ENCODE data around the gene LYZL6.

DNA sequence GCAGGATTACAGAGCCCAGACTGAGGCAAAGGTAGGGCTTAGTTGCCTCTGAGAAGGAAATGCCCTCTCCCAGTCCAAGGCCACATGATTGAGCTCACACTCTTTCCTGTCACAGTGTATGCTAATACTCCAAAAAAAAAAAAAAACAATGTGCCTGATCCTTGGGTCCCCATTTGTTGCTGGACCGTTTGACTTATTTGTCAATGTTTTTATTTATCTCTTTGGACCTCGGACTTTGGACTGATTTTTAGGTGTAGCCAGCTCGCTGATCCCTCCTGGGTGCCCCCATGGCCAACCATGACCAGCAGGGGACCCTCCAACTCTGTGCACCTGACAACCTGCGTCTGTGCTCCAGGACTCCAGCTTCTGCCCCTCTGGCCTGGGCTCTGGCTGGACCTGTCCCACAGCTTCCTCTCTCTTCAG is 38.4 kb upstream of the LYZL6 start:
- TF ChIP-seq CTCF (IDR thresholded peaks at IDR 0.05 in 2 of 3, conservative IDR thresholded peaks at IDR 0.05 in 1 of 3; ENCODE audit: borderline replicate concordance in 1 of 3, insufficient read depth in 1 of 3, low read depth in 2 of 3, low read length in 2 of 3): peak; percentile 6 to 21 (median 14); a peak in 2 of 6 replicates
- no peak for TF ChIP-seq EZH2 (IDR thresholded peaks at IDR 0.05)
- no peak for TF ChIP-seq POLR2A (IDR thresholded peaks at IDR 0.05; ENCODE audit: borderline replicate concordance, extremely low read depth, insufficient read depth, insufficient read length)
- TF ChIP-seq, protein P1, sequence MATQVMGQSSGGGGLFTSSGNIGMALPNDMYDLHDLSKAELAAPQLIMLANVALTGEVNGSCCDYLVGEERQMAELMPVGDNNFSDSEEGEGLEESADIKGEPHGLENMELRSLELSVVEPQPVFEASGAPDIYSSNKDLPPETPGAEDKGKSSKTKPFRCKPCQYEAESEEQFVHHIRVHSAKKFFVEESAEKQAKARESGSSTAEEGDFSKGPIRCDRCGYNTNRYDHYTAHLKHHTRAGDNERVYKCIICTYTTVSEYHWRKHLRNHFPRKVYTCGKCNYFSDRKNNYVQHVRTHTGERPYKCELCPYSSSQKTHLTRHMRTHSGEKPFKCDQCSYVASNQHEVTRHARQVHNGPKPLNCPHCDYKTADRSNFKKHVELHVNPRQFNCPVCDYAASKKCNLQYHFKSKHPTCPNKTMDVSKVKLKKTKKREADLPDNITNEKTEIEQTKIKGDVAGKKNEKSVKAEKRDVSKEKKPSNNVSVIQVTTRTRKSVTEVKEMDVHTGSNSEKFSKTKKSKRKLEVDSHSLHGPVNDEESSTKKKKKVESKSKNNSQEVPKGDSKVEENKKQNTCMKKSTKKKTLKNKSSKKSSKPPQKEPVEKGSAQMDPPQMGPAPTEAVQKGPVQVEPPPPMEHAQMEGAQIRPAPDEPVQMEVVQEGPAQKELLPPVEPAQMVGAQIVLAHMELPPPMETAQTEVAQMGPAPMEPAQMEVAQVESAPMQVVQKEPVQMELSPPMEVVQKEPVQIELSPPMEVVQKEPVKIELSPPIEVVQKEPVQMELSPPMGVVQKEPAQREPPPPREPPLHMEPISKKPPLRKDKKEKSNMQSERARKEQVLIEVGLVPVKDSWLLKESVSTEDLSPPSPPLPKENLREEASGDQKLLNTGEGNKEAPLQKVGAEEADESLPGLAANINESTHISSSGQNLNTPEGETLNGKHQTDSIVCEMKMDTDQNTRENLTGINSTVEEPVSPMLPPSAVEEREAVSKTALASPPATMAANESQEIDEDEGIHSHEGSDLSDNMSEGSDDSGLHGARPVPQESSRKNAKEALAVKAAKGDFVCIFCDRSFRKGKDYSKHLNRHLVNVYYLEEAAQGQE (IDR thresholded peaks at IDR 0.05; ENCODE audit: low read depth): no peak
- TF ChIP-seq RAD21 (IDR thresholded peaks at IDR 0.05; ENCODE audit: low read depth): peak; percentile 39
- no peak for TF ChIP-seq YY1 (IDR thresholded peaks at IDR 0.05; ENCODE audit: extremely low read depth, insufficient replicate concordance, low read depth, low read length)
- no peak for TF ChIP-seq POLR2AphosphoS5 (IDR thresholded peaks at IDR 0.05; ENCODE audit: low read depth, low read length)
- no peak for TF ChIP-seq CEBPB (IDR thresholded peaks at IDR 0.05; ENCODE audit: low read depth)
- no peak for TF ChIP-seq ZFX (IDR thresholded peaks at IDR 0.05)
- TF ChIP-seq ATF3 (IDR thresholded peaks at IDR 0.05): no peak
- TF ChIP-seq SP1 (IDR thresholded peaks at IDR 0.05; ENCODE audit: low read depth): no peak
- TF ChIP-seq EGR1 (IDR thresholded peaks at IDR 0.05; ENCODE audit: low read depth): no peak
- no peak for TF ChIP-seq MAX (IDR thresholded peaks at IDR 0.05)
